Fibroblast of mammary gland (primary cell): ENCODE measurements around the gene CHAD.

Experiments used
- DNase-seq: peaks from one replicate; pipeline ENCODE4 v3.0.0-alpha.2; 2010; ENCODE audit warnings: low read depth
- H3K4me3 ChIP-seq: 2 replicates; pipeline ENCODE4 v1.5.1; 2011; ENCODE audit warnings: low read depth, mild to moderate bottlenecking, low read length, moderate library complexity; ENCODE audit not compliant: control insufficient read depth
- CTCF ChIP-seq: conservative IDR thresholded peaks from 2 replicates; pipeline ENCODE4 v1.5.1; 2011; ENCODE audit warnings: low read depth, low read length, inconsistent platforms; ENCODE audit not compliant: control insufficient read depth, insufficient read depth

CHAD gene

GRCh38 chr17:50469671-50470305 lies 1.1 kb upstream of the CHAD start:
- no peak for TF ChIP-seq CTCF
- no peak for DNase-seq
- H3K4me3 ChIP-seq = no peak overlapping the region

- no peak for DNase-seq
- TF ChIP-seq CTCF = no peak
- no peak overlapping the region for H3K4me3 ChIP-seq
Measured at GRCh38 chr17:50469208-50469605, 527 bp upstream of the CHAD start.

GRCh38 chr17:50467855-50468303 lies 801 bp downstream of the CHAD start:
- DNase-seq = no peak
- H3K4me3 ChIP-seq = no peak overlapping the region
- TF ChIP-seq CTCF = no peak

GRCh38 chr17:50467114-50467854 lies 1.4 kb downstream of the CHAD start:
- DNase-seq = no peak
- H3K4me3 ChIP-seq = no peak overlapping the region
- TF ChIP-seq CTCF = no peak

- no peak for DNase-seq
- TF ChIP-seq CTCF = no peak
- H3K4me3 ChIP-seq = no peak overlapping the region
Measured at GRCh38 chr17:50466371-50467113, 2.1 kb downstream of the CHAD start.

GRCh38 chr17:50465635-50466034 lies 3.0 kb downstream of the CHAD start:
- no peak for DNase-seq
- no peak overlapping the region for H3K4me3 ChIP-seq
- no peak for TF ChIP-seq CTCF
